Measurements from ENCODE around the gene PODNL1. TPM values are rescaled to one million over a fixed set of nuclear protein-coding genes. Genes with fewer than 3 reads are reported as not detected.

Gene PODNL1
- total RNA-seq, 4 donors from 2014 or later: 0.35 TPM; not detected in 3

DNA sequence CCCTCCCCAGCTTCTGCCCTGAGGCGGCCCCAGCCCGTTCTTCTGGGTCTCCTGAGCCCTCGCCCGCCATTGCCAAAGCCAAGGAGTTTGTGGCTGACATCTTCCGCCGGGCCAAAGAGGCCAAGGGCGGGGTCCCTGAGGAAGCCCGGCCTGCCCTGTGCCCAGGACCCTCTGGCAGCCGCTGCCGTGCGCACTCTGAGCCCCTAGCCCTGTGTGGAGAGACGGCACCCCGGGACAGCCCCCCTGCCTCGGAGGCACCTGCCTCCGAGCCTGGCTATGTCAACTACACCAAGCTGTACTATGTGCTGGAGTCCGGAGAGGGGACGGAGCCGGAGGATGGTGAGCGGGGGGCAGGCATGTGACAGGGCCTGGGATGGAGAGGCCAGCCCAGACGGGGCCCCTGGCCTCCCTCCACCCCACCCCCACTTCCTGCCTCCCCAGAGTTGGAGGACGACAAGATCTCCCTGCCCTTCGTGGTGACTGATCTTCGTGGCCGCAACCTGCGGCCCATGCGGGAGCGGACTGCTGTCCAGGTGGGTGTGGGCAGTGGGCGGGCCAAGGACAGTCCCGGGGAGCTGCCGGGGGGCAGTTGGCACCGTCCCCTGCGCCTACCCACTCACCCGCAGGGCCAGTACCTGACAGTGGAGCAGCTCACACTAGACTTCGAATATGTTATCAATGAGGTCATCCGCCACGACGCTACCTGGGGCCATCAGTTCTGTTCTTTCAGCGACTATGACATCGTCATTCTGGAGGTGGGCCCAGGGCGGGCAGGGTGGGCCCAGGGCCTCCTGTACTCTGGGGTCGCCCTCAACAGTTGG, 21.1 kb upstream of the PODNL1 start:
- H3K4me3 ChIP-seq: no peak overlapping the region
- peaks cover 0 to 2% (median 0%) of the 10 kb centered on the region in 4 donors for H3K9me3 ChIP-seq
- DNase-seq: no peak
- no peak overlapping the region for H3K27ac ChIP-seq
- no peaks in the 10 kb centered on the region for H3K4me1 ChIP-seq
- peaks cover 0 to 95% (median 0%) of the 10 kb centered on the region in 3 donors for H3K36me3 ChIP-seq
- H3K27me3 ChIP-seq: no peaks in the 10 kb centered on the region
- TF ChIP-seq CTCF (IDR thresholded peaks at IDR 0.05) (no peak), POLR2A (IDR thresholded peaks at IDR 0.05) (no peak)

DNA sequence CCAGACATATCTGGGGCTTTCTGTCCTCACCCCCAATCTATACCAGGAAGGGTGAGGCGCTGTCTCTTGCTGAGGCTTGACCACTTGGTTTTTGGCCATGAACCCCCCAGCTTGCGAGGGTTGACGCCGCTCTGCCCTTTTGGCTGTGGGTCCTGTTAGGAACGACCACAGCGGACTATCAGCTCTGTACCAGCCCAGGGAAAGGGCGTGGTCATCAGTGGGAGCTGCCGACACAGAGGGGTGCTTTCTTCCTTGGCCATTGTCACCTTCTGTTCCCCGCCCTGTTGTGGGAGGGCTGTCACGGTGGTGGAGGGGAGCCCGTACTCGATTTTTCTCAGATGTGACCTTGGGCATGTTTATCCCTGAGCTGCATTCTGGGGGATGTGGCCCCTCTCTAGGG, 19.8 kb upstream of the PODNL1 start:
- Histone ChIP-seq H3K36me3 (peaks cover 0 to 88% (median 0%) of the 10 kb centered on the region in 3 donors), H3K27ac (no peak overlapping the region), H3K27me3 (no peaks in the 10 kb centered on the region), H3K4me1 (peaks cover 0 to 11% (median 4%) of the 10 kb centered on the region in 4 donors), H3K9me3 (no peaks in the 10 kb centered on the region), H3K4me3 (no peak overlapping the region)
- TF ChIP-seq POLR2A (IDR thresholded peaks at IDR 0.05) (no peak), CTCF (IDR thresholded peaks at IDR 0.05) (no peak)
- DNase-seq: no peak

GRCh38 chr19:13957051-13957450, 18.8 kb upstream of the PODNL1 start:
- Histone ChIP-seq H3K36me3 (peaks cover 0 to 78% (median 0%) of the 10 kb centered on the region in 3 donors), H3K4me3 (no peak overlapping the region), H3K27me3 (no peaks in the 10 kb centered on the region), H3K4me1 (peaks cover 0 to 14% (median 5%) of the 10 kb centered on the region in 4 donors), H3K9me3 (no peaks in the 10 kb centered on the region), H3K27ac (no peak overlapping the region)
- TF ChIP-seq POLR2A (IDR thresholded peaks at IDR 0.05): no peak
- TF ChIP-seq CTCF (IDR thresholded peaks at IDR 0.05): no peak
- no peak for DNase-seq

DNA sequence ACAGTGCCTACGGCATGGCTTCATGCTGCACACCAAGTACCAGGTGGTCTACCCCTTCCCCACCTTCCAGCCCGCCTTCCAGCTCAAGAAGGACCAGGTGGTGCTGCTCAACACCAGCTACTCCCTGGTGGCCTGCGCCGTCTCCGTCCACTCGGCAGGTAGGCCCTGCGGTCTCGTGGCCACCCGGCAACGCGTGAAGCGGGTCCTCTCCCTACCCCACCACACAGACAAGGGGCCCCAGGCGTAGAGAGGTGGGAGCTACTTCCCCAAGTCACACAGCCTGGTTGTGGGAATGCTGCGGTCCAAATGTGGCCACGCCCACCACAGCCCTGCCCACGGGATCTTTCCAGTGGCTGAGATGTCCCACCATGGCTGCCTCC, 18.1 kb upstream of the PODNL1 start:
- Histone ChIP-seq H3K36me3 (peaks cover 0 to 72% (median 0%) of the 10 kb centered on the region in 3 donors), H3K4me3 (no peak overlapping the region), H3K4me1 (peaks cover 0 to 14% (median 5%) of the 10 kb centered on the region in 4 donors), H3K27me3 (no peaks in the 10 kb centered on the region), H3K9me3 (no peaks in the 10 kb centered on the region), H3K27ac (no peak overlapping the region)
- TF ChIP-seq POLR2A (IDR thresholded peaks at IDR 0.05) (no peak), CTCF (IDR thresholded peaks at IDR 0.05) (no peak)
- no peak for DNase-seq

- H3K4me3 ChIP-seq: no peak overlapping the region
- peaks cover 0 to 67% (median 0%) of the 10 kb centered on the region in 3 donors for H3K36me3 ChIP-seq
- no peak for TF ChIP-seq POLR2A (IDR thresholded peaks at IDR 0.05)
- no peak for TF ChIP-seq CTCF (IDR thresholded peaks at IDR 0.05)
- no peaks in the 10 kb centered on the region for H3K27me3 ChIP-seq
- H3K27ac ChIP-seq: no peak overlapping the region
- H3K4me1 ChIP-seq: peaks cover 0 to 14% (median 5%) of the 10 kb centered on the region in 4 donors
- no peak for DNase-seq
- H3K9me3 ChIP-seq: no peaks in the 10 kb centered on the region
Measured at GRCh38 chr19:13955662-13956364, 17.6 kb upstream of the PODNL1 start.

Measured in Peyer's patch (tissue), 4 donors.